Duodenal mucosa (tissue), 2 donors: Measurements from ENCODE around the gene NANOGP8.
"Not testable (repeated sequence)": the region's sequence is repeated elsewhere in the genome, so short reads cannot be mapped to it uniquely, and the experiment has no call there.

Experiments used
- H3K27ac ChIP-seq: one replicate; pipeline ENCODE4 v1.7.0; 2013; ENCODE audit warnings: low read depth, low read length
- H3K27me3 ChIP-seq, 2 donors: one replicate each; pipeline ENCODE4 v1.7.0; 2013; ENCODE audit warnings: low read length in 2 of 2, control low read depth in 1 of 2; ENCODE audit not compliant: insufficient read depth in 2 of 2, control insufficient read depth in 1 of 2
- H3K36me3 ChIP-seq, 2 donors: one replicate each; pipeline ENCODE4 v1.7.0; 2013; ENCODE audit warnings: low read length in 2 of 2, control low read depth in 1 of 2; ENCODE audit not compliant: insufficient read depth in 2 of 2, control insufficient read depth in 1 of 2
- H3K4me1 ChIP-seq, 2 donors: one replicate each; pipeline ENCODE4 v1.7.0; 2013; ENCODE audit warnings: low read length in 2 of 2, control low read depth in 1 of 2; ENCODE audit not compliant: insufficient read depth in 2 of 2, control insufficient read depth in 1 of 2
- H3K4me3 ChIP-seq, 2 donors: one replicate each; pipeline ENCODE4 v1.7.0; 2013; ENCODE audit warnings: low read length in 2 of 2, low read depth in 1 of 2
- H3K9ac ChIP-seq, 2 donors: one replicate each; pipeline ENCODE4 v1.7.0; 2013; ENCODE audit warnings: low read length in 2 of 2, low read depth in 1 of 2
- H3K9me3 ChIP-seq, 2 donors: one replicate each; pipeline ENCODE4 v1.7.0; 2013; ENCODE audit warnings: low read length in 2 of 2, control low read depth in 1 of 2; ENCODE audit not compliant: control insufficient read depth in 1 of 2

Gene NANOGP8

GRCh38 chr15:35098737-35099136 is 13.6 kb upstream of the NANOGP8 start:
- Histone ChIP-seq H3K9ac (no peak overlapping the region), H3K4me3 (no peak overlapping the region), H3K9me3 (no peaks in the 10 kb centered on the region), H3K27me3 (no peaks in the 10 kb centered on the region), H3K27ac (no peak overlapping the region), H3K4me1 (no peaks in the 10 kb centered on the region), H3K36me3 (no peaks in the 10 kb centered on the region)

- Histone ChIP-seq H3K4me3 (no peak overlapping the region), H3K36me3 (no peaks in the 10 kb centered on the region), H3K9me3 (no peaks in the 10 kb centered on the region), H3K4me1 (no peaks in the 10 kb centered on the region), H3K27ac (no peak overlapping the region), H3K9ac (no peak overlapping the region), H3K27me3 (no peaks in the 10 kb centered on the region)
These were observed 10.8 kb upstream of the NANOGP8 start for GRCh38 chr15:35095941-35096340.

- Histone ChIP-seq H3K36me3 (no peaks in the 10 kb centered on the region), H3K4me3 (no peak overlapping the region), H3K9ac (no peak overlapping the region), H3K27me3 (no peaks in the 10 kb centered on the region), H3K4me1 (no peaks in the 10 kb centered on the region), H3K27ac (no peak overlapping the region), H3K9me3 (no peaks in the 10 kb centered on the region)
These were observed 7.8 kb upstream of the NANOGP8 start for GRCh38 chr15:35092846-35093245.

GRCh38 chr15:35092311-35092710 is 7.2 kb upstream of the NANOGP8 start:
- Histone ChIP-seq H3K36me3 (no peaks in the 10 kb centered on the region), H3K4me3 (no peak overlapping the region), H3K9ac (no peak overlapping the region), H3K4me1 (no peaks in the 10 kb centered on the region), H3K27me3 (no peaks in the 10 kb centered on the region), H3K9me3 (no peaks in the 10 kb centered on the region), H3K27ac (no peak overlapping the region)

GRCh38 chr15:35090104-35090807 is 5.2 kb upstream of the NANOGP8 start:
- Histone ChIP-seq H3K9ac (no peak overlapping the region), H3K4me3 (no peak overlapping the region), H3K4me1 (no peaks in the 10 kb centered on the region), H3K36me3 (no peaks in the 10 kb centered on the region), H3K27me3 (no peaks in the 10 kb centered on the region), H3K9me3 (no peaks in the 10 kb centered on the region), H3K27ac (no peak overlapping the region)

GRCh38 chr15:35089551-35089950 is 4.5 kb upstream of the NANOGP8 start:
- no peak overlapping the region for H3K4me3 ChIP-seq
- H3K4me1 ChIP-seq, result no peaks in the 10 kb centered on the region
- H3K9me3 ChIP-seq, result no peaks in the 10 kb centered on the region
- H3K27ac ChIP-seq, result no peak overlapping the region
- H3K36me3 ChIP-seq, result no peaks in the 10 kb centered on the region
- H3K27me3 ChIP-seq, result no peaks in the 10 kb centered on the region
- no peak overlapping the region for H3K9ac ChIP-seq

- H3K27me3 ChIP-seq, result no peaks in the 10 kb centered on the region
- no peak overlapping the region for H3K4me3 ChIP-seq
- H3K4me1 ChIP-seq, result no peaks in the 10 kb centered on the region
- H3K36me3 ChIP-seq, result no peaks in the 10 kb centered on the region
- H3K9me3 ChIP-seq, result no peaks in the 10 kb centered on the region
- no peak overlapping the region for H3K27ac ChIP-seq
- H3K9ac ChIP-seq, result no peak overlapping the region
These were observed 3.2 kb upstream of the NANOGP8 start for GRCh38 chr15:35088329-35088728.

GRCh38 chr15:35087759-35088158 is 2.7 kb upstream of the NANOGP8 start:
- Histone ChIP-seq H3K9me3 (no peaks in the 10 kb centered on the region), H3K4me1 (no peaks in the 10 kb centered on the region), H3K36me3 (no peaks in the 10 kb centered on the region), H3K4me3 (no peak overlapping the region), H3K27ac (no peak overlapping the region), H3K9ac (no peak overlapping the region), H3K27me3 (no peaks in the 10 kb centered on the region)

- not testable (repeated sequence) for H3K4me1 ChIP-seq, H3K9me3 ChIP-seq, H3K27me3 ChIP-seq, H3K36me3 ChIP-seq, H3K9ac ChIP-seq, H3K4me3 ChIP-seq, H3K27ac ChIP-seq
These were observed 2.4 kb downstream of the NANOGP8 start for GRCh38 chr15:35082371-35083348.

- not testable (repeated sequence) for H3K27ac ChIP-seq, H3K4me3 ChIP-seq, H3K27me3 ChIP-seq, H3K36me3 ChIP-seq, H3K4me1 ChIP-seq, H3K9ac ChIP-seq, H3K9me3 ChIP-seq
These were observed 3.3 kb downstream of the NANOGP8 start for GRCh38 chr15:35081626-35082365.
